ENCODE measurements around the gene CCL7.
A peak's percentile ranks its signal among the peaks of the same experiment; 100 is the strongest.

The CCL7 gene

DNA sequence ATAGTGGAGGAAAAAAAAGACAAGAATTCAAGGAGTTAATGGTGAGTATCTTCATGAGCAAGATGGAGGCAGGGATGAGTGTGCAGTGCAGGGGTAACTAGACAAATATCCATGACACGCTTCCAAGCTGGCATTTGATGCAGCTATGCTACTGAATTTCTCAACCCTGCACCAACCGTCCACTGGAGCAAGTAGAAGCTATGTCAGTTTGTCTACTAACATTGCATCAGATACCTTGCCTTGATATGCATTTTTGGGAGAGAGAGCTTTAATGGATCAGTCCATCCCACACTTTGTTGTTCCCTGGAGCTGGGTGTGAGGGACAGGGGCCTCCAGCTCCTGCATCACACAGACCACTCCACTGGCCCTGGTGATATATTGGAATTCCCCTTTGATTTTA, 32.0 kb downstream of the CCL7 start:
- DNase-seq: no peak
- Histone ChIP-seq H3K27me3 (ENCODE audit: insufficient read depth, low read depth, severe bottlenecking) (peaks cover 75% of the 10 kb centered on the region), H3K9me3 (ENCODE audit: severe bottlenecking) (no peaks in the 10 kb centered on the region), H3K4me3 (ENCODE audit: low read depth, low read length) (no peak overlapping the region), H3K36me3 (no peaks in the 10 kb centered on the region), H3K27ac (no peak overlapping the region)
- TF ChIP-seq, protein P1, sequence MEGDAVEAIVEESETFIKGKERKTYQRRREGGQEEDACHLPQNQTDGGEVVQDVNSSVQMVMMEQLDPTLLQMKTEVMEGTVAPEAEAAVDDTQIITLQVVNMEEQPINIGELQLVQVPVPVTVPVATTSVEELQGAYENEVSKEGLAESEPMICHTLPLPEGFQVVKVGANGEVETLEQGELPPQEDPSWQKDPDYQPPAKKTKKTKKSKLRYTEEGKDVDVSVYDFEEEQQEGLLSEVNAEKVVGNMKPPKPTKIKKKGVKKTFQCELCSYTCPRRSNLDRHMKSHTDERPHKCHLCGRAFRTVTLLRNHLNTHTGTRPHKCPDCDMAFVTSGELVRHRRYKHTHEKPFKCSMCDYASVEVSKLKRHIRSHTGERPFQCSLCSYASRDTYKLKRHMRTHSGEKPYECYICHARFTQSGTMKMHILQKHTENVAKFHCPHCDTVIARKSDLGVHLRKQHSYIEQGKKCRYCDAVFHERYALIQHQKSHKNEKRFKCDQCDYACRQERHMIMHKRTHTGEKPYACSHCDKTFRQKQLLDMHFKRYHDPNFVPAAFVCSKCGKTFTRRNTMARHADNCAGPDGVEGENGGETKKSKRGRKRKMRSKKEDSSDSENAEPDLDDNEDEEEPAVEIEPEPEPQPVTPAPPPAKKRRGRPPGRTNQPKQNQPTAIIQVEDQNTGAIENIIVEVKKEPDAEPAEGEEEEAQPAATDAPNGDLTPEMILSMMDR (IDR thresholded peaks at IDR 0.05; ENCODE audit: low read depth, low read length): no peak

DNA sequence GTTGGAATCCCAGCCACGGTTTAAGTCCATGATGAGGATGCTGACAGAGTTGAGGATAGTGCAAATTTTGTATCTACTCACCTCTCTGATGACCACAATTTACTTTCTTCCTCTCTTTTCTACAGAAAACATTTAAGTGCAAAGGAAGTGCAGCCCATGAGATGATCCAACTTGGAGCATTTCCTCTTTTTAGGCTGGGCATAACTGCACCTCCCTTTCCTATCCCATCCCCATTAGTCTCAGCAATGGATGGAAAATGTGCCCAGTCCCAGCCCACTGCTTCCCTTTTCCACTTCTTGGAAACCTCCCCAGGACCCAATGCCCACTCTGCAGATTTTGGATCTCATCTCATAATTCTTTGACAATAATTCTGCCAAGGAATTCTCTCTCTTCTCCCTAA, 32.6 kb downstream of the CCL7 start:
- no peaks in the 10 kb centered on the region for H3K9me3 ChIP-seq (ENCODE audit: severe bottlenecking)
- DNase-seq: no peak
- H3K4me3 ChIP-seq (ENCODE audit: low read depth, low read length): no peak overlapping the region
- TF ChIP-seq, protein P1 (IDR thresholded peaks at IDR 0.05; ENCODE audit: low read depth, low read length): no peak
- no peak overlapping the region for H3K27ac ChIP-seq
- peaks cover 81% of the 10 kb centered on the region for H3K27me3 ChIP-seq (ENCODE audit: insufficient read depth, low read depth, severe bottlenecking)
- H3K36me3 ChIP-seq: no peaks in the 10 kb centered on the region

DNA sequence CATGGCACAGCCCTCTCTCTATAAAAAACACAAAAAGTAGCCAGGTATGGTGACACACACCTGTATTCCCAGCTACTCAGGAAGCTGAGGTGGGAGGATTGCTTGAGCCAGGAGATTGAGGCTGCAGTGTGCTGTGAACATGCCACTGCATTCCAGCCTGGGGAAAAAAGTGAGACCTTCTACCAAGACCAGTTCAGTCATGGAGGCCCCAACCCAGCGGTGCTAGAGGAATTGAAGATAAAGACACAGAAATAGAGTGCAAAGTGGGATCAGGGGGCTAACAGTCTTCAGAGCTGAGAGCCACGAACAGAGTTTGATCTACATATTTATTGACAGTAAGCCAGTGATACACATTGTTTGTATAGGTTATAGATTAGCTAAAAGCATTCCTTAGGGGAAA, 33.6 kb downstream of the CCL7 start:
- Histone ChIP-seq H3K9me3 (ENCODE audit: severe bottlenecking) (no peaks in the 10 kb centered on the region), H3K36me3 (no peaks in the 10 kb centered on the region), H3K4me3 (ENCODE audit: low read depth, low read length) (no peak overlapping the region), H3K27me3 (ENCODE audit: insufficient read depth, low read depth, severe bottlenecking) (peaks cover 87% of the 10 kb centered on the region), H3K27ac (no peak overlapping the region)
- TF ChIP-seq, protein P1 (IDR thresholded peaks at IDR 0.05; ENCODE audit: low read depth, low read length): no peak
- no peak for DNase-seq

DNA sequence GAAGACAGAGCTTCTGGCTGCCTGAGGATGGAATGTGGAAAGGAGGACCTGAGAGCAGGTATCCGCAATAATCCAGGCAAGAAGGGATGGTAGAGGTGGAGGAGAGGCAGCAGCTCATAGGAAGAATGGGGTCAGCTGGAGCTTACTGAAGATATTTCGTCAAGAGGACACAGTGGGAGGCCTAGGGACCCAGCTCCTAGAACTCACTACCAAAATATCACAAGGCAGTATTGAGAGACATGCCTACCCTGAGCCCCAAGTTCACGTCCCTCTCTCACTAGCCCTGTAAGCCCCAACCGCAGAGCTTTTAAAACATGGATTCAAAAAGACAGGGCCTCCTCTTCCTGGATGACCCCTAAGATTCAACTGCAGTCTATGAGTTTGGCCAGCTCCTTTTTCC, 35.0 kb downstream of the CCL7 start:
- H3K4me3 ChIP-seq (ENCODE audit: low read depth, low read length): no peak overlapping the region
- TF ChIP-seq, protein P1 (IDR thresholded peaks at IDR 0.05; ENCODE audit: low read depth, low read length): no peak
- H3K36me3 ChIP-seq: no peaks in the 10 kb centered on the region
- H3K27ac ChIP-seq: no peak overlapping the region
- H3K9me3 ChIP-seq (ENCODE audit: severe bottlenecking): no peaks in the 10 kb centered on the region
- peaks cover 92% of the 10 kb centered on the region for H3K27me3 ChIP-seq (ENCODE audit: insufficient read depth, low read depth, severe bottlenecking)
- DNase-seq: no peak

- no peaks in the 10 kb centered on the region for H3K36me3 ChIP-seq
- no peak overlapping the region for H3K4me3 ChIP-seq (ENCODE audit: low read depth, low read length)
- peaks cover 91% of the 10 kb centered on the region for H3K27me3 ChIP-seq (ENCODE audit: insufficient read depth, low read depth, severe bottlenecking)
- DNase-seq: no peak
- H3K27ac ChIP-seq: no peak overlapping the region
- TF ChIP-seq, protein P1 (IDR thresholded peaks at IDR 0.05; ENCODE audit: low read depth, low read length): no peak
- H3K9me3 ChIP-seq (ENCODE audit: severe bottlenecking): no peaks in the 10 kb centered on the region
Observed at GRCh38 chr17:34305606-34306005, 35.6 kb downstream of the CCL7 start.

DNA sequence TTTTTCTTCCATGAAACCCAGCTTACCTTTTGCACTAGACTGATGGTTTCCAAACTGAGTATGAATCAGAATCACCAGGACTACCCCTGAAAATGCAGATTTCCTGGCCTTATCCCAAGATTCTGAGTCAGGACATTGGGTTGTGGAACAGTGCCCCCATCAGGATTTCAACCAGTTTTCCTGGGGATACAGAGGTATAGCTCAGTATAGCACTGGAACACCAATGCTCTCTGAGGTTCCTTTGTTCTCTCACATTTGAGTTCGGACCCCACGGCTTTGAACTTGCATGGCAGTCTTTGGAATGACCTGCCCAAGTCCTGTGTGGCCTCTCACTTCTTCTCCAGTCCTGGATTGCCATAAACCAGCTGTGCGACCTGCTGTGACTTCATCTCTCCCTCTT, 36.4 kb downstream of the CCL7 start:
- peak; percentile 6 for DNase-seq
- TF ChIP-seq, protein P1 (IDR thresholded peaks at IDR 0.05; ENCODE audit: low read depth, low read length): peak; percentile 25; the same call in 1 of the 2 replicates
- Histone ChIP-seq H3K27ac (no peak overlapping the region), H3K36me3 (no peaks in the 10 kb centered on the region), H3K9me3 (ENCODE audit: severe bottlenecking) (no peaks in the 10 kb centered on the region), H3K27me3 (ENCODE audit: insufficient read depth, low read depth, severe bottlenecking) (peaks cover 87% of the 10 kb centered on the region), H3K4me3 (ENCODE audit: low read depth, low read length) (no peak overlapping the region)

Measured in WERI-Rb-1 (cell line).